GM21515 (cell line): ENCODE results near the gene TAGLN2.

ENCODE experiments used
- ATAC-seq: cut with Tn5 transposase; IDR thresholded peaks from one replicate; pipeline ENCODE4 v1.9.1; 2021; ENCODE audit not compliant: unreplicated experiment

TAGLN2 gene

GRCh38 chr1:159949981-159950381, 24.7 kb upstream of the TAGLN2 start:
- no peak for ATAC-seq

DNA sequence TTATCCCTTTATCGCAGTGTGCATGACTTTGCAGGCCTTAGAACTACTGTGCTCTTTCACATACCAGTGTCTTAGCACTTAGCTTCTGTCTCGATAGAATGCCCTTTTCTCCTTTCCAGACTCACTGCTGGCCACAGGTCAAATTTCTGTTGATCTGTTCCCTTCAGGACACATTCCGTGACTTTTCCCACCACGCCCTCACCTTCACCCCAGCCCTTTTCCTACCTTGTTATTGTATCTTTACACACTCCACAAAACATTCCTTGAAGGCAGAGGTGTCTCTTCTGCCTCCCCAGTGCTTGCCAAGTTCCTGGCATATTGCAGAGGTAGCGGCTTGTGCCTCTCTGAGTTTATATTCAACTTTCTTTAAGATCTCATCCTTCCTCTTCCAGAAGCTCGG, 23.8 kb upstream of the TAGLN2 start:
- no peak for ATAC-seq

DNA sequence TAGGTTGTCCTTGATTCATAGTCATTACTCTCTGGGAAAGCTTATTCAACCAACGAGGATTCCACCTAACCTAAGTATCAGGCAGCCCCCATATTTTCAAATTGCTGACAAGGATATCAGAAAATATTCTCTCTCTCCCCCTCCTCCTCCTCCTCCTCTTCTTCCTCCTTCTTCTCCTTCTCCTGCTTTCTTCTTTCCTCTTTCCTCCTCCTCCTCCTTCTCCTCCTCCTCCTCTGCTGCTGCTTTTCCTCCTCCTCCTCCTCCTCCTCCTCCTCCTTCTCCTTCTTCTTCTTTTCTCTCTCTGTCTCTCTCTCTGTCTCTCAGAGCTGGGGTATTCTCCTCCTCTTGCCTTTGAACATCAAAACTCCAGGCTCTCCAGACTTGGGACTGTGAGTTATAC, 22.6 kb upstream of the TAGLN2 start:
- no peak for ATAC-seq

DNA sequence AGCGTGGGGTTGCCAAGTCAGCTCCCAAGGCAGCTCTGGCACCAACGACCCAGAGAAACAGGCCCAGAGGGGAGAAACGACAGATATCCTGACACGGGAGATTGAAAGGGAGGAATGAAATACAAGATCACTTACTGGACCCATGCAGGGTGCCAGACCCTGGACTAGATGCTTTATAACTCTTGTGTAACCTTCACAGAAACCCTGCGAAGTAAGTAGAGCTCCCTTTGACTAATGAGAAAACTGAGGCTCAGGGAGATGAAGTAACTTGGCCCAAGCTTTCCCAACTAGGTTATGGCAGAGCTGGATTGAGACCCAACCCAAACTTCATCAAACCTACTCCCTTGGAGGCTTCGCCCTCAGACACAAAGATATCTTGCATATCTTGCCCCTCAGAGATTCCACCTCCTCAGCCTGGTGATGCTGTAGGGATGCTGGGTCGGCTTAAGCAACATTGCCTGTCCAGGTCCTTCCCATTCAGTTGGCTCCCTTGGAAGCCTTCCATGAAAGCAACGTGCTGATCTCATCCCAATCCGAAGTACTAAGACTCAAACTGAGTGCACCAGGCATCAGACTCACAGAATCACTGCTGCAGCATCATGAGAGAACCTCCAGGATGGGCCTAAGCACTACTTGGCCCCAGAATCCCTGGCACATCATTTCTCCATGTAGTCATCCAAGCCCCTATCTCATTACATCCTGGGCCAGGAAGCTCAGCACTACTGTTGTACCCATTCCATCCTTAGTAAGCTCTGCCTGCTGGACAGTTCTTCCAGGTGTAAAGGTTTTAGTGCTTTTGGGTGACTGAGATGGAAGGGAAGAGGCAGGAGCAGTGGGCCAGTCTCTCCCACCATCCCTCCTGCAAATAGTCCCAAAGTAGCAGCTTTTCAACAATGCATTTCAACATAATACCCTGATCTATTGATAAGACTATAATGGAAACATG, 21.2 kb upstream of the TAGLN2 start:
- no peak for ATAC-seq

DNA sequence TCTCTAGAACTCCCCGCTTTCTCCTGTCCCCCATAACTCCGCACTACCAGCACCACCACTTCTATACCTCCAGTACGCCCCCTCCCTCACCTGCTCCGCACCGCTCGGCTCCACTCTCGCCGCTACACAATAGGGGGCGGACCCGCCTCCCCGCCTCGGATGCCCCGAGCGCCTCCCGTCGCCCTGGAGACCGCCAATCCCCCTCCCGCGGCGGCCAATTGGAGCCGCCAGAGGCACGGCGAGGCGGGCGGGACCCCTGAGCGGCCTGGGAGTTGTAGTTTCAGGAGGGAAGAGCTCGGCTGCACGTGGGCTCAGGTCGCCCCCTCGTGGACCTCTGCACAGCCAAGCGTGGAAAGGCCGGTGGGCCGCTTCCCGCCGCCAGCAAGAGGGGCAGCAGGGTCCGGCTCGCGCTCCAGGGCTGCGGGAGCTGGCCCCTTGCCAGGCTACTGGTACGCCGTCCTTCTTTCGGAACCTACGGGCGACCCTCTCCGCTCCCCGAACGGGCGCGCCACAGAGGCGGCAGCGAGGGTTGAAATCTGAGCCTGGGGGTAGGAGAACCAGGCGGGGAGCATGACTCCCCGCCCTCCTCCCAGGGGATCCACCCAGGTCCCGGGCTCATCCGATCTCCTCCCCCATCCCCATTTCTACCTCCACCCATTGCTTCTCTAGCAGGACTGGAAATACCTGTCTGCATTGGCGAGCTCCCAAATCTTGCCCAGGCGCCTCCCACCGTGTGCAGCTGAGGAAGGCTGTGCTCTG, 20.4 kb upstream of the TAGLN2 start, which contains the start of gene IGSF9:
IGSF9 (minus strand) TSS at position 131 of the 759 bp plus-strand sequence. CDS start 2,159 bp downstream, outside the sequence.
- peak; percentile 54 for ATAC-seq

DNA sequence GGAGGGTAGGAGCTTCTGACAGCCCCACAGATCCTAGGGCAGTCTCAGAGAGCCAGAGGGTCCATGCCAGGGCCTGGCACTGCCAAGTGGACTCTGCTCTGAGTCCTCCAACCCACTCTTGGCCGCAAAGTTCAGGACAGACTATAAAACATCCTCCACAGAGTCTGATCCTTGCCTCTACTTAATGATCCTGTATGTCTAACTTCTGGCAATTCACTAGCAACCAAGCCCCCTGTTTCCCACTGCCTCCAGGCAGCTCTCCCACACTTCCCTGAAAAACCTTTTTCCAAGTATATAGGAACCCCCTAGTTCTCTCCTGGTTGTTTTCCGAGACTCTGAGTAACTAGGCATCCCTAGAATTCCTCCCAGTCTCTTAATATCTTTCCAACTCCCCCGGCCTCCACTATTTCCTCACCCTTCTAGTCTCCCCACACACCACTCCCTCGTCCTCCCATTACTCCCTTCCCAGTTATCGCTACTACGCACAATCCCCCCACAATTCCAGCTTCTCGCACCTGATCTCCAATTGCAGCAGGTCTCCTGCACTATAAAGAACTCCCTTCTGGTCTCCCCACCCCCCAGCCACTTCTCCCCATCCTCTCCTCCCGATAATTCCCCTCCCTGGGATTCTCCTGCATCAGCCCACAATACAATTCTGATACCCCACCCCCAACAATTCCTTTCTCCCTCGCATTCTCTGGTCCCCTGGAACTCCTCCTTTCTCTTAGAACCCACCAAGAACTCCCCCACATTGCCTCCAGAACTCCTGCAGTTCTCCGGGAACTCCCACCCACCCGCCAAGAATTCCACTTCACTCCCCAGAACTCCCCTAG, 19.5 kb upstream of the TAGLN2 start:
- ATAC-seq, result no peak

DNA sequence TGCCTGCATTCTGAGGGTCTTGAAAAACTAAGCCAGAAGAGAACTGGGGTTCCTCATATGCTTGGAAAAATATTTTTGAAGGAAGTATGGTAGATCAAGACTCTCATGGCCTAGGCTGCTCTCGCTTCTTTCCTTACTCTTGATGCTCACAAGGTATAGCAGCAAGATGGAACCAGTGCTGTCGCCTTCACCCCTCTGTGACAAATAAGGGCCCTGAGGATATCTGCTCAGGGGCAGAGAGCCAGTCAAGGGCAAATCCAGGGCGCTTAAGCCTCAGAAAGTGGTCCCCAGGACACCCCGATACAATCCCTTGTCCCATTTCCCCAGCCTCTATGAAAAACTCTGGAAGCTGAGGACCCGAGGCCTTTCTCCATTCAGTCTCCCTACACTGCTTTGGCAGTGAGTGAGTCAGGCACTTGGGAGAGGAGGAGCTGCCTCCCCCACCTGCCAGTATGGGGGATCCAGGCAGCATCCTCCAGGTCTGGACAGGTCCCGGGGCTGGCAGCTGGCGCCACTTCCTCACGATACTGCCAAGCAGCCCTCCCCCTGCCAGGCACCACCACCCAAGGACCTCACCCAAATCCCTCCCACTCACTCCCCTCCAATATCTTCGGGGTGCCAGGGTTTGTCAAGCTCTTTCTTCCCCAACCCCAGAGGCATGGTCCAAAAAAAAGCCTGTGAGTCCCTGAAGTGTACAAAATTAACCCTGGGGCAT, 18.8 kb upstream of the TAGLN2 start:
- no peak for ATAC-seq

GRCh38 chr1:159943278-159943640, 18.0 kb upstream of the TAGLN2 start:
- no peak for ATAC-seq

DNA sequence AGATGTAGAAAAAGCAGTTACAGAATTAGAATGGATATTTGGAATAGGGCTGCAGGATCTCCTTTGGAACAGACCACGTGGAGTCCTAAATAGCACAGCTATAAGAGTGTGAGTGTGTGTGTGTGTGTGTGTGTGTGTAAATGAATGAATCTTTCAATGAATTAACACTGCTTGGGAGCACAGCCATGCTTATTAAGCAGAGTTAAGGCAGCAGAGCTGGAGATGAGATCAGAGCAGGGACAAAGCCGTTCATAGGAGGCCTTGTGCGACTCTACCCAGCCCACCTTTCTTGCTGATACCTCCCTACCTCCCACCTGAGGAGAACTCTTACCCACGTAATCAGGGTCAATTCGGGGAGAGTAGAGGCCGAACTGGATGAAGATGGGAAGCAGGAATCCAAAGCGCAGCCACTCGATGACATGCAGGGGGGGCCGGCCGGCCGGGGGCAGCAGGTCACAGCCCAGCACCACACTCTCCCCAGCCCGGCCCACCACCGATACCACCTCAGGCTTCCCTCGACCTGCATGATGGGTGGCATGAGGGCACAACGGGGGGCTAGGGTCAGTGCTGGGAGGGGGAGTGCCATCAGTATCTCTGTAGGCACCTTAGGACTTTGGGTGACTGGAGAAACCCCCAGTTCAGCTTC, 17.4 kb upstream of the TAGLN2 start:
- ATAC-seq, result no peak

DNA sequence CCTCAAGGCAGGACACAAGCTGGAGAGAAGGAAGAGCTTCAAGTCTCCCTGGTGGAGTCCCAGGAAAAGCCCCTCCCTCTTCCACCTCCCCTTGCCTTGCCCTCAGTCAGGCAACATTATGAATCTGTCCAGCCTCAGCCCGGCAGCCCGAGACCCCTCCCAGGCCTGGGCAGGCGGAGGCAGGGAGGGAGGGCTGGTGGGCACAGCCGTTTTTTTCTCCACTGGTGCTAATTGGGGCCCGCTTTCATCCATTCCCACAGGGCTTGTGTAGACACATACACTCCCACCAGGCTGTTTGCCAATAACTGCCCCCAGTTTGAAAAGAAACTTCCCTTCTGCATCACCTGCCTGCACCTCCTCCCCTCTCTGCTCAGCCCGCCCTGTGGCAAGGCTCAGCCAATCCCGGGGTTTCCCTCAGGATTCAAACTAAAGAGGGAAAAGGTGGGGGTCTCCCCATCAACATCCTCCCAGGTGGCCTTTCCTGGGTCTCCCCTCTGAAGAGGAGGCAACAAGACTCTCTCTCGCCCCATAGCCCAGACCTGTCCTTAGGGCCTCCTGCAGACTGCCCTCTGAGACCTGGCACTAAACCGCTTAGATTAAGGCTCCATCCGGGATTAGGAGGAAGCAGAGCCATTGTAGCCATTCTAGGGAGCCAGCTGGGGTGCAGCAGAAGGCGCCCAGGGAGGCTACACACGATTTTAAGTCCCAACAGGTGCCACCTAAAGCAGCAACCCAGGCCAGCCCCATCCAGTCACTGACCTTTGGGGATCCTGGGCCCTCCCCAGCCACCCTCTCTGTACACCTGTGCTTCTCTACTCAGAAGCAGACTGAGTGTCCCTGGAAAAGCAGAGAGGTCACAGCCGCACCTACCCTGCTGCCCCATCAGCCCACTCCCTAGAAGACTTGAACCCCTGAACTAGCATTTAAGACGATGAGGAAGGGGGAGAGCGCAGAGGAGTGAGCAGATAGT, 16.6 kb upstream of the TAGLN2 start:
- ATAC-seq, result no peak

GRCh38 chr1:159941141-159941540, 15.8 kb upstream of the TAGLN2 start:
- no peak for ATAC-seq

DNA sequence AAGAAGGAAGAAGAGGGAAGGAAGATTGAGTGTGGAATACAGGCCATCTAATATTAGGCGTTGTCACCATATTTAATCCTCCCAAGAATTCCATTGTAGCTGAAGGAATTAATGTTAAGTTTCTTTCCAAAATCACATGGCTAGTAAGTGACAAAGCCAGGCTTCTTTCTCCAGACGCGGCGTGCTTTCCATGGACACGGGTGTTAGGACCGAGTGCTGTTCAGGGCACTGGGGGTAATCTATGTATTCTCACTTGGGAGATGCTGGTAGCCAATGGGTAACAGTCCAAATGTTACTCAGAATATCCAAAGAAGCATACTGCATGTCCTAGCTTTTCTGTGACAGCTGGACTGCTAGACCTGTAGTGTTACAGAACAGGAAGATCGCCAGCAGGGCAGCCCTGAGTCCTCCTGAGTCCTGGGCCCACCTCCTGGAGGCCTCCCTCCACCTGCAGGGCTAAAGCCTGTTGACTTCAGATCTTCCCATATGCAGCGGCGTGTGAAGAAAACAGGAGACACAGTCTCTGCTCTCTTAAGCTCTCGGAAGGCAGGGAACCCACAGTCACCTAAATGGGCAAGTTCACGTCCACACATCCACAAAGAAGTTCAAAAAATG, 14.8 kb upstream of the TAGLN2 start:
- no peak for ATAC-seq

- no peak for ATAC-seq
Observed at GRCh38 chr1:159939678-159940002, 14.3 kb upstream of the TAGLN2 start.

DNA sequence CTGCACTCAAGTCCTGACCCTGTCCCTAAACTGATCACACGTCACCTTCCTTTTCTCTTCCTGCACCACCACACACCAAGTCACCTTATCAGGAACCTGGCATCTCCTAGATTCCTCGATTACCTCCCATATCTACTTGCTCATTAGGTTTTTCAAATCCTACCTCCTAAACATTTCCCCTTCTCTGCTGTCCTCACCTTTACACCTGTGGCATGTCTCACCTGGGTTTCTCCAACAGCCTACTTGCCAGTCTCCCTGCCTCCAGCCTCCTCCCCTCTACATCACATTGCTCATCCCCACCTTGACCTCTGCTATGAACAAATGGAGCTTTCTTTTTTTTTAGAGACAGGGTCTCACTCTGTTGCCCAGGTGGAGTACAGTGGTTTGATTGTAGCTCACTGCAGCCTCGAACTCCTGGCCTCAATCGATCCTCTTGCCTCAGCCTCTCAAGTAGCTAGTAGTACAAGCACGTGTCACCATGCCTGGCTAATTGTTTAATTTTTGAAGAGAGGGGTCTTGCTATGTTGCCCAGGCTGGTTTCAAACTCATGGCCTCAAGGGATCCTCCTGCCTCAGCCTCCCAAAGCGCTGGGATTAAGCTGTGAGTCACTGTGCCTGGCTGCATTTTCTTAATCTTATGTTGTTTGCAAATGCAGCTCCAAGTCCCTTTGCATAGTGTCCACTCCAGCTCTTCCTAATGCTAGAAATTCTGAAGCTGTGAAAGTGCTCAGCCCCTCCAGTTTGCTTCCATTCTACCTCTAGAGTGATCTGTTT, 13.8 kb upstream of the TAGLN2 start:
- ATAC-seq, result no peak

DNA sequence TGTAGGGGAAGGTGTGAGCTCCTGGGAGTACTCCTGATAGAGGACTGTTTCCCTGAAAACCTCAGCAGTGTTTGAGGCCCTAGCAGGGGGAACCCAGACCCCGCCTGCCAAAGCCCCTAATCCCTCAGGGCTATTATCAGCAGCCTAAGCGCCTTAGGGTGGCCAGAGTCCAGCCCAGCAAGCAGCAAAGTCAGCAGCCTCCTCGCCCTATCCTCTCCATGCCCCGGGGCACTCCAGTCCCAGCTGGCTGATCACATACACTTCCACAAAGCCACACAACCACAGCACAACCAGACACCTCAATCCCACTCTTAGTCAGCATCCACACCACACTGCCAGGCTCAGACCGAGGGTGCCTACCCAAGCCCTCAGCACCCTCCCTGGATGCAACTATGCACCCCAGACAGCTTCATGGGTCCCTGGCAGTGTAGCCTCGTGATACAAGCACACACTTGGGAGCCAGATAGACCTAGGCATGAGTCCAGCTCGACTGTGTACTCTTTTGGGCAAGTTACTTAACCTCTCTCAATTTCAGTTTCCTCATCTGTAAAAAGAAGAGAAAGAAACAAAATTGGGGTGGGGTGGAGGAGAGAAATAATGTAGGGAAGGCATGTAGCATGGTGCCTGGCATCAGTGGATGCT, 13.0 kb upstream of the TAGLN2 start:
- ATAC-seq, result no peak

DNA sequence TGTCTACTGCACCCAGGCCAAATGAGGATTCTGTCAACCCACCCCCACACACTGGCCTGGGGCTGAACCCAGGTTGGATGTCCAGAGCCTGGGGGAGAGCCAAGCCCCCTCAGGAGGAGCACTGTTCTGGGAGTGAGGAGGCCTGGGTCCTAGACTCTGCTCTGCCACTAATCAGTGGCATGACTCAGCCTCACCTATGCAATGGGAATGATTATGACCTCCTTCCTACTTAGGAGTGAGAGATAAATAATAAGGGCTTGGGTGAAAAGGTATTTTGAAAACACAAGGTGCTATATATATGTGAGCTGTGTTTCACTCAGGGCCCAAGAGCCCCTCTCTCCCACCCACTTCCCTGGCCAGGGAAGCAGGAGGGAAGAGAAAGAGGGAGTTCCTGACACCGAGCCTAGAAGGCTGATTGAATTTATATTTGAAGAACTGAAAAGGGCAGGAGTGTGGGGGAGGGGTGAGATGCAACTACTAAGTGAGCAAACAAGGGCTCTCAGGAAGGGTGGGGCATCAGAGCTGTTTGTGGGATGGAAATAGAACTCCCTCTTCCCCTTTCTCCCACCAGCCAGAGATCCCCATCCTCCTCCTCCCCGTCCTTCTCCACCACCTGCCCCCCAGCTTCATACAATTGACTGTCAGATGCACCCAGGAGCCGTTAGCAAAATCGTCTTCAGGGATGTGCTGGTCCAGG, 11.9 kb upstream of the TAGLN2 start:
- ATAC-seq, result no peak
